Fibroblast of skin of left quadriceps (primary cell): ENCODE results near the gene COX7A2L.

Experiments
- DNase-seq, 2 experiments: peaks; one replicate each; pipeline ENCODE4 v3.0.0-alpha.2; 2013; ENCODE audit warnings: low read depth in 2 of 2

COX7A2L gene

GRCh38 chr2:42317945-42318344, 43.1 kb downstream of the COX7A2L start:
- DNase-seq, result no peak

- no peak for DNase-seq
Observed at GRCh38 chr2:42317486-42317885, 43.5 kb downstream of the COX7A2L start.

GRCh38 chr2:42316910-42317309, 44.1 kb downstream of the COX7A2L start:
- no peak for DNase-seq

GRCh38 chr2:42315844-42316470, 45.1 kb downstream of the COX7A2L start:
- DNase-seq, result no peak

- peak; percentile 88 for DNase-seq
Observed at GRCh38 chr2:42314892-42315468, 46.0 kb downstream of the COX7A2L start.

- no peak for DNase-seq
Observed at GRCh38 chr2:42312106-42312505, 48.9 kb downstream of the COX7A2L start.

- no peak for DNase-seq
Observed at GRCh38 chr2:42310007-42310515, 51.0 kb downstream of the COX7A2L start.

- no peak for DNase-seq
Observed at GRCh38 chr2:42309366-42309765, 51.7 kb downstream of the COX7A2L start.

GRCh38 chr2:42307180-42307579, 53.8 kb downstream of the COX7A2L start:
- no peak for DNase-seq

GRCh38 chr2:42304059-42304713, 56.8 kb downstream of the COX7A2L start:
- DNase-seq, result no peak

- no peak for DNase-seq
Observed at GRCh38 chr2:42303252-42303651, 57.8 kb downstream of the COX7A2L start.

GRCh38 chr2:42300527-42300926, 60.5 kb downstream of the COX7A2L start:
- no peak for DNase-seq
